H1 (cell line): ENCODE data around the gene CBR3. TPM values are rescaled to one million over a fixed set of nuclear protein-coding genes. Genes with fewer than 3 reads are reported as not detected.

Source experiments
- CTCF ChIA-PET: fragments of 300-600 bp; sonication (Branson Sonifier 250); formaldehyde crosslinking; loops from one replicate; lab custom pipeline; 2021; ENCODE audit not compliant: partially characterized antibody; lab: Charles Lee
- POLR2A ChIA-PET: fragments of 300-600 bp; sonication (Branson Sonifier 250); formaldehyde crosslinking; loops from one replicate; lab custom pipeline; 2021; ENCODE audit warnings: inconsistent platforms; ENCODE audit not compliant: partially characterized antibody; lab: Charles Lee
- DNase-seq, 2 experiments: peaks; one replicate each; pipeline versions ENCODE4 v3.0.0 to v3.0.0-alpha.2; 2010 to 2022; ENCODE audit warnings: low spot score in 2 of 2, low read depth in 1 of 2, mixed read lengths in 1 of 2
- FAIRE-seq: peaks from 2 replicates; lab custom pipeline; 2011; peaks lifted over from hg19 to GRCh38; lab: Jason Lieb, UNC
- H2AFZ ChIP-seq: 2 replicates; pipeline ENCODE4 v1.8.1; 2012; ENCODE audit warnings: low read length, inconsistent platforms
- H2AK5ac ChIP-seq: 2 replicates; pipeline ENCODE4 v1.6.1; 2013; ENCODE audit warnings: low read depth, low read length
- H2BK120ac ChIP-seq: replicated peaks from 2 replicates; pipeline ENCODE3; 2013; ENCODE audit warnings: low read depth, low read length, inconsistent platforms
- H2BK12ac ChIP-seq: 2 replicates; pipeline ENCODE4 v1.6.1; 2013; ENCODE audit warnings: low read depth, low read length
- H2BK15ac ChIP-seq: 2 replicates; pipeline ENCODE4 v1.6.1; 2013; ENCODE audit warnings: low read length
- H2BK20ac ChIP-seq: 2 replicates; pipeline ENCODE4 v1.6.1; 2013; ENCODE audit warnings: low read length
- H2BK5ac ChIP-seq: 2 replicates; pipeline ENCODE4 v1.6.1; 2013; ENCODE audit warnings: low read depth, low read length
- H3K14ac ChIP-seq: 2 replicates; pipeline ENCODE4 v1.6.1; 2013; ENCODE audit warnings: inconsistent platforms; ENCODE audit not compliant: insufficient read length
- H3K18ac ChIP-seq: 2 replicates; pipeline ENCODE4 v1.6.1; 2013; ENCODE audit warnings: low read length; ENCODE audit errors: extremely low read depth
- H3K23ac ChIP-seq: 2 replicates; pipeline ENCODE4 v1.6.1; 2013; ENCODE audit warnings: inconsistent platforms; ENCODE audit not compliant: insufficient read length
- H3K23me2 ChIP-seq: 2 replicates; pipeline ENCODE4 v1.6.1; 2013; ENCODE audit warnings: low read depth, low read length
- H3K27ac ChIP-seq: 2 replicates; pipeline ENCODE4 v1.6.1; 2011; ENCODE audit warnings: low read depth, low read length, inconsistent platforms
- H3K27me3 ChIP-seq, 4 experiments: replicated peaks in 1 of 4; 1 replicate in 1 of 4; 2 replicates in 3 of 4; pipeline versions ENCODE4 v1.6.1 to v1.8.1; 2011 to 2013; ENCODE audit warnings: low read length in 3 of 4, mild to moderate bottlenecking in 3 of 4, inconsistent platforms in 2 of 4, mixed read lengths in 2 of 4, moderate library complexity in 1 of 4; ENCODE audit not compliant: control insufficient read depth in 3 of 4, insufficient read depth in 3 of 4; ENCODE audit errors: extremely low read depth in 1 of 4
- H3K36me3 ChIP-seq, 4 experiments: 2 replicates each; pipeline versions ENCODE4 v1.6.1 to v1.8.1; 2011 to 2013; ENCODE audit warnings: mild to moderate bottlenecking in 4 of 4, low read length in 3 of 4, moderate library complexity in 2 of 4, control low read depth in 1 of 4, inconsistent platforms in 1 of 4; ENCODE audit not compliant: insufficient read depth in 4 of 4, control insufficient read depth in 2 of 4
- H3K4ac ChIP-seq: replicated peaks from 2 replicates; pipeline ENCODE3; 2013; ENCODE audit warnings: low read length, low read depth, mixed read lengths, inconsistent platforms; ENCODE audit not compliant: insufficient read length
- H3K4me1 ChIP-seq, 4 experiments: replicated peaks in 1 of 4; 1 replicate in 1 of 4; 2 replicates in 3 of 4; pipeline versions ENCODE4 v1.6.1 to v1.8.1; 2011 to 2013; ENCODE audit warnings: low read length in 3 of 4, inconsistent platforms in 2 of 4, mixed read lengths in 1 of 4; ENCODE audit not compliant: insufficient read depth in 4 of 4, control insufficient read depth in 3 of 4
- H3K4me2 ChIP-seq, 2 experiments: 2 replicates each; pipeline versions ENCODE4 v1.6.1 to v1.8.1; 2011 to 2013; ENCODE audit warnings: low read depth in 2 of 2, low read length in 2 of 2, control low read depth in 1 of 2, inconsistent platforms in 1 of 2, mild to moderate bottlenecking in 1 of 2; ENCODE audit not compliant: insufficient read depth in 1 of 2
- H3K4me3 ChIP-seq, 4 experiments: fragments of 200-600, 300-600 bp in 1 of 4; sonication (generic), shearing (Covaris generic), sonication (Bioruptor Twin) in 1 of 4; 2 replicates each; pipeline versions ENCODE4 v1.5.1 to v1.8.1; 2011 to 2016; ENCODE audit warnings: low read length in 4 of 4, low read depth in 3 of 4, control low read depth in 2 of 4, inconsistent platforms in 2 of 4, mild to moderate bottlenecking in 2 of 4, mixed read lengths in 1 of 4, moderate library complexity in 1 of 4; ENCODE audit not compliant: insufficient read depth in 2 of 4; ENCODE audit errors: extremely low read depth in 1 of 4
- H3K56ac ChIP-seq: replicated peaks from 2 replicates; pipeline ENCODE3; 2013; ENCODE audit warnings: low read depth, mild to moderate bottlenecking, mixed read lengths, low read length, inconsistent platforms; ENCODE audit not compliant: insufficient read length
- H3K79me1 ChIP-seq: 2 replicates; pipeline ENCODE4 v1.6.1; 2013; ENCODE audit warnings: low read depth, low read length, control low read depth
- H3K79me2 ChIP-seq, 2 experiments: 2 replicates each; pipeline versions ENCODE4 v1.6.1 to v1.8.1; 2012 to 2013; ENCODE audit warnings: low read length in 2 of 2, mild to moderate bottlenecking in 2 of 2, inconsistent platforms in 1 of 2; ENCODE audit not compliant: insufficient read depth in 2 of 2, control insufficient read depth in 1 of 2
- H3K9ac ChIP-seq, 4 experiments: replicated peaks in 1 of 4; 1 replicate in 1 of 4; 2 replicates in 3 of 4; pipeline versions ENCODE4 v1.6.1 to v1.8.1; 2011 to 2013; ENCODE audit warnings: low read depth in 3 of 4, low read length in 3 of 4, control low read depth in 2 of 4, mild to moderate bottlenecking in 2 of 4, moderate library complexity in 2 of 4, inconsistent platforms in 1 of 4; ENCODE audit errors: extremely low read depth in 1 of 4
- H3K9me3 ChIP-seq, 2 experiments: 2 replicates each; pipeline versions ENCODE4 v1.6.1 to v1.8.1; 2012 to 2013; ENCODE audit warnings: mild to moderate bottlenecking in 2 of 2, moderate library complexity in 2 of 2, control low read depth in 1 of 2, inconsistent platforms in 1 of 2, low read depth in 1 of 2, low read length in 1 of 2, mixed read lengths in 1 of 2; ENCODE audit not compliant: insufficient read depth in 2 of 2
- H4K20me1 ChIP-seq, 2 experiments: replicated peaks in 1 of 2; 2 replicates each; pipeline versions ENCODE3 to v1.8.1; 2011 to 2013; ENCODE audit warnings: inconsistent platforms in 2 of 2, low read length in 2 of 2, mild to moderate bottlenecking in 1 of 2; ENCODE audit not compliant: insufficient read depth in 2 of 2, control insufficient read depth in 1 of 2
- H4K5ac ChIP-seq: 2 replicates; pipeline ENCODE4 v1.6.1; 2013; ENCODE audit warnings: low read length, low read depth, mixed read lengths, inconsistent platforms; ENCODE audit not compliant: insufficient read length
- H4K8ac ChIP-seq: 2 replicates; pipeline ENCODE4 v1.8.0; 2013; ENCODE audit warnings: mild to moderate bottlenecking, moderate library complexity, low read length, inconsistent platforms; ENCODE audit not compliant: insufficient read depth; ENCODE audit errors: extremely low read depth
- H4K91ac ChIP-seq: replicated peaks from 2 replicates; pipeline ENCODE3; 2013; ENCODE audit warnings: low read length, mixed read lengths, inconsistent platforms; ENCODE audit not compliant: insufficient read length
- ATF3 ChIP-seq: IDR thresholded peaks from 2 replicates; pipeline ENCODE4 v1.6.1; 2011; ENCODE audit warnings: low read depth, mild to moderate bottlenecking, low read length; ENCODE audit not compliant: insufficient read depth
- CBX5 ChIP-seq: fragments of 300-800, 300-1000 bp; sonication (generic); IDR thresholded peaks from 2 replicates; pipeline ENCODE4 v1.7.1; 2016; ENCODE audit warnings: antibody characterized with exemption, low read length, low read depth
- CREB1 ChIP-seq: IDR thresholded peaks from 2 replicates; pipeline ENCODE4 v1.6.1; 2012; ENCODE audit warnings: inconsistent platforms
- CTBP2 ChIP-seq: IDR thresholded peaks from 2 replicates; pipeline ENCODE4 v1.7.0; 2011; ENCODE audit warnings: borderline replicate concordance, mild to moderate bottlenecking, moderate library complexity, mixed read lengths, low read length; ENCODE audit not compliant: insufficient read depth, insufficient read length
- JUND ChIP-seq: IDR thresholded peaks from 2 replicates; pipeline ENCODE4 v1.6.1; 2011; ENCODE audit warnings: mild to moderate bottlenecking, improper control_type of control experiment, low read length
- PHF8 ChIP-seq: fragments of 200-600 bp; sonication (generic); conservative IDR thresholded peaks from 2 replicates; pipeline ENCODE4 v1.7.1; 2012; ENCODE audit warnings: low read depth, mild to moderate bottlenecking, inconsistent platforms, low read length, moderate library complexity
- POLR2AphosphoS5 ChIP-seq: IDR thresholded peaks from 2 replicates; pipeline ENCODE4 v1.6.1; 2011; ENCODE audit warnings: low read depth, low read length
- RAD21 ChIP-seq, 2 experiments: IDR thresholded peaks in 1 of 2; conservative IDR thresholded peaks in 1 of 2; 2 replicates each; pipeline ENCODE4 v1.6.1; 2011; ENCODE audit warnings: low read depth in 2 of 2, low read length in 2 of 2, improper control_type of control experiment in 1 of 2, inconsistent platforms in 1 of 2, mild to moderate bottlenecking in 1 of 2, moderate library complexity in 1 of 2
- SIX5 ChIP-seq: IDR thresholded peaks from 2 replicates; pipeline ENCODE4 v1.6.1; 2011; ENCODE audit warnings: mild to moderate bottlenecking, low read depth, low read length
- ZNF274 ChIP-seq: IDR thresholded peaks from 2 replicates; pipeline ENCODE4 v1.7.0; 2012; ENCODE audit warnings: low read length, borderline replicate concordance; ENCODE audit errors: extremely low read depth
- WGBS, 2 experiments: shearing (Covaris generic) in 1 of 2; methylation state at CpG; one replicate each; pipeline versions ENCODE4 v1.1.6 to v1.1.7; 2013 to 2015; ENCODE audit warnings: low lambda C conversion rate in 2 of 2, mixed read lengths in 2 of 2, inconsistent platforms in 1 of 2, low coverage in 1 of 2, missing lambda C conversion rate in 1 of 2; ENCODE audit not compliant: insufficient replicate concordance in 2 of 2, insufficient coverage in 1 of 2, insufficient read length in 1 of 2; ENCODE audit errors: extremely low coverage in 1 of 2, missing lambda C conversion rate in 1 of 2; 5-methylcytosine and 5-hydroxymethylcytosine counted together
- polyA plus RNA-seq, 7 experiments: library from polyadenylated mRNA; depleted of rRNA in 3 of 7; stranded (reverse) in 5 of 7; unstranded in 2 of 7; fragments of >200 nt in 5 of 7; fragments of 200-250 nt in 2 of 7; gene quantifications; 1 replicate in 5 of 7; 2 replicates in 1 of 7; 4 replicates in 1 of 7; pipeline versions ENCODE4 v1.2.1 to v1.2.3, GENCODE V29; 2011 to 2013; ENCODE audit warnings: missing spikeins in 2 of 7, mixed read lengths in 2 of 7
- total RNA-seq: library from RNA; stranded (reverse); fragmentation: NEBNext Ultra II Directional; extraction: Animal tissue kit (Norgen Biotek cat#: 25700); gene quantifications from 2 replicates; pipeline ENCODE4 v1.2.1, GENCODE V29; 2021
- TF ChIP-seq, protein P1 (sequence below), 3 experiments: IDR thresholded peaks; 1 replicate in 2 of 3; 2 replicates in 1 of 3; pipeline versions ENCODE4 v1.5.1 to v1.6.1; 2011; ENCODE audit warnings: low read length in 3 of 3, mild to moderate bottlenecking in 3 of 3, inconsistent platforms in 2 of 3, low read depth in 1 of 3, moderate library complexity in 1 of 3; ENCODE audit not compliant: insufficient read depth in 1 of 3; ENCODE audit errors: control extremely low read depth in 1 of 3

The CBR3 gene
- total and polyA plus RNA-seq, 2 of the 8 experiments (the other 6 are each of a cell fraction or from before 2014, with no cell fraction given), result 1.2 to 4.3 TPM

DNA sequence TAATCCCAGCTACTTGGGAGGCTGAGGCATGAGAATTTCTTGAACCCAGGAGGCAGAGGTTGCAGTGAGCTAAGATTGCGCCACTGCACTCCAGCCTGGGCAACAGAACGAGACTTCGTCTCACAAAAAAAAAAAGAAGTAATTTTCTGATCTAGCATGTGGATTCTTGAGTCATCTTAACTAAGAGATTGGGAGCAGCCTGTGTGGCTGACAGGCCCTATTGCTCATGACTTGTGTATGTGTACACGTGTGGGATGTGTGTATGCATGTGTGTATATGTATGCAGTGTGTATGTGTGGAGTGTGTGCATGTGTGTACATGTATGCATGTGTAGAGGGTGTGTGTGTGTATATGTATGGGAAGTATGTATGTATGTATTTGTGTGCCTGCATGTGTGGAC lies 51.2 kb downstream of the CBR3 start:
- no peak overlapping the region for H3K4me3 ChIP-seq
- no peaks in the 10 kb centered on the region for H4K20me1 ChIP-seq
- no peak overlapping the region for H2BK12ac ChIP-seq
- FAIRE-seq (no peak), DNase-seq (no peak)
- H3K23ac ChIP-seq, result no peak overlapping the region
- no peak overlapping the region for H3K4ac ChIP-seq
- no peaks in the 10 kb centered on the region for H3K23me2 ChIP-seq
- H2BK20ac ChIP-seq, result no peak overlapping the region
- H3K9me3 ChIP-seq, result no peaks in the 10 kb centered on the region
- H3K79me1 ChIP-seq, result no peaks in the 10 kb centered on the region
- H4K91ac ChIP-seq, result no peak overlapping the region
- no peak overlapping the region for H2BK120ac ChIP-seq
- no peak overlapping the region for H3K4me2 ChIP-seq
- H2AK5ac ChIP-seq, result no peak overlapping the region
- no peak overlapping the region for H3K14ac ChIP-seq
- no peak overlapping the region for H3K18ac ChIP-seq
- no peak overlapping the region for H2BK15ac ChIP-seq
- ChIA-PET CTCF (interaction anchor here (1.0 to 2.4 kb wide), 6 partner anchors 23 to 148 kb away, joined by 3 to 13 read pairs (median 4); no protein-coding TSS in a partner anchor), POLR2A (interaction anchor here (1.0 kb wide), 1 partner anchor 134 kb away, joined by 3 read pairs; the partner anchor contains the start of gene MORC3)
- 92% methylated on average over 4 of the region's 4 CpGs; no CpG with 5 or more reads in 1 of the 2 experiments for WGBS, 2 experiments
- H3K9ac ChIP-seq, result no peak overlapping the region; a peak in 1 of 7 replicates
- H4K5ac ChIP-seq, result no peak overlapping the region
- H3K27ac ChIP-seq, result no peak overlapping the region
- no peak overlapping the region for H4K8ac ChIP-seq
- H2AFZ ChIP-seq, result no peak overlapping the region
- peaks cover 0 to 3% (median 0%) of the 10 kb centered on the region in 4 experiments; a peak in 2 of 7 replicates for H3K4me1 ChIP-seq
- no peaks in the 10 kb centered on the region for H3K36me3 ChIP-seq
- no peaks in the 10 kb centered on the region for H3K27me3 ChIP-seq
- H3K56ac ChIP-seq, result no peak overlapping the region
- H3K79me2 ChIP-seq, result no peaks in the 10 kb centered on the region; a peak in 1 of 4 replicates
- H2BK5ac ChIP-seq, result no peak overlapping the region
- TF ChIP-seq POLR2AphosphoS5 (no peak), CTBP2 (no peak), ATF3 (no peak), RAD21 (IDR thresholded peaks at IDR 0.05 in 1 of 2, conservative IDR thresholded peaks at IDR 0.05 in 1 of 2; ENCODE audit: low read depth in 2 of 2, low read length in 2 of 2) (no peak), CBX5 (no peak), SIX5 (no peak), ZNF274 (no peak), JUND (no peak), CREB1 (no peak), PHF8 (no peak)
- TF ChIP-seq, protein P1, sequence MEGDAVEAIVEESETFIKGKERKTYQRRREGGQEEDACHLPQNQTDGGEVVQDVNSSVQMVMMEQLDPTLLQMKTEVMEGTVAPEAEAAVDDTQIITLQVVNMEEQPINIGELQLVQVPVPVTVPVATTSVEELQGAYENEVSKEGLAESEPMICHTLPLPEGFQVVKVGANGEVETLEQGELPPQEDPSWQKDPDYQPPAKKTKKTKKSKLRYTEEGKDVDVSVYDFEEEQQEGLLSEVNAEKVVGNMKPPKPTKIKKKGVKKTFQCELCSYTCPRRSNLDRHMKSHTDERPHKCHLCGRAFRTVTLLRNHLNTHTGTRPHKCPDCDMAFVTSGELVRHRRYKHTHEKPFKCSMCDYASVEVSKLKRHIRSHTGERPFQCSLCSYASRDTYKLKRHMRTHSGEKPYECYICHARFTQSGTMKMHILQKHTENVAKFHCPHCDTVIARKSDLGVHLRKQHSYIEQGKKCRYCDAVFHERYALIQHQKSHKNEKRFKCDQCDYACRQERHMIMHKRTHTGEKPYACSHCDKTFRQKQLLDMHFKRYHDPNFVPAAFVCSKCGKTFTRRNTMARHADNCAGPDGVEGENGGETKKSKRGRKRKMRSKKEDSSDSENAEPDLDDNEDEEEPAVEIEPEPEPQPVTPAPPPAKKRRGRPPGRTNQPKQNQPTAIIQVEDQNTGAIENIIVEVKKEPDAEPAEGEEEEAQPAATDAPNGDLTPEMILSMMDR (IDR thresholded peaks at IDR 0.05; ENCODE audit: control extremely low read depth in 1 of 3, insufficient read depth in 1 of 3, low read depth in 1 of 3, low read length in 3 of 3), result no peak
